ENCODE data around the gene MDGA2. TPM values are rescaled to one million over a fixed set of nuclear protein-coding genes. Genes with fewer than 3 reads are reported as not detected.

MDGA2 gene
- total RNA-seq, 6 donors from 2014 or later: 0.61 TPM; not detected in 5

DNA sequence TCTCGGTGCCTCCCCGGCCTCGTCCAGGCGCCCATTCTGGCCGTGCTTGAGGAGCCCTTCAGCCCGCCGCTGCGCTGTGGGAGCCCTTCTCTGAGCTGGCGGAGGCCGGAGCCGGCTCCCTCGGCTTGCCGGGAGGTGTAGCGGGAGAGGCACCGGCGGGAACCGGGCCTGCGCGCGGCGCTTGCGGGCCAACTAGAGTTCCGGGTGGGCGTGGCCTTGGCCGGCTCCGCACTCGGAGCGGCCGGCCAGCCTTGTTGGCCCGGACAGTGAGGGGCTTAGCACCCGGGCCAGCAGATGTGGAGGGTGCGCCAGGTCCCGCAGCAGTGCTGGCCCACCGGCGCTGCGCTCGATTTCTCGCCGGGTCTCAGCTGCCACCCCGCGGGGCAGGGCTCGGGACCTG lies 855.1 kb downstream of the MDGA2 start:
- DNase-seq (peak in 1 of 2 donors; percentile 81), ATAC-seq (ENCODE audit: low FRiP score in 2 of 2) (no peak)
- Histone ChIP-seq H3K4me3 (no peak overlapping the region), H3K36me3 (no peaks in the 10 kb centered on the region), H3K27me3 (no peaks in the 10 kb centered on the region), H3K27ac (no peak overlapping the region), H3K4me1 (no peaks in the 10 kb centered on the region), H3K9me3 (peaks cover 0 to 8% (median 0%) of the 10 kb centered on the region in 4 donors)
- TF ChIP-seq POLR2AphosphoS5 (IDR thresholded peaks at IDR 0.05) (no peak), EP300 (IDR thresholded peaks at IDR 0.05) (no peak), POLR2A (IDR thresholded peaks at IDR 0.05) (no peak)
- TF ChIP-seq, protein P1, sequence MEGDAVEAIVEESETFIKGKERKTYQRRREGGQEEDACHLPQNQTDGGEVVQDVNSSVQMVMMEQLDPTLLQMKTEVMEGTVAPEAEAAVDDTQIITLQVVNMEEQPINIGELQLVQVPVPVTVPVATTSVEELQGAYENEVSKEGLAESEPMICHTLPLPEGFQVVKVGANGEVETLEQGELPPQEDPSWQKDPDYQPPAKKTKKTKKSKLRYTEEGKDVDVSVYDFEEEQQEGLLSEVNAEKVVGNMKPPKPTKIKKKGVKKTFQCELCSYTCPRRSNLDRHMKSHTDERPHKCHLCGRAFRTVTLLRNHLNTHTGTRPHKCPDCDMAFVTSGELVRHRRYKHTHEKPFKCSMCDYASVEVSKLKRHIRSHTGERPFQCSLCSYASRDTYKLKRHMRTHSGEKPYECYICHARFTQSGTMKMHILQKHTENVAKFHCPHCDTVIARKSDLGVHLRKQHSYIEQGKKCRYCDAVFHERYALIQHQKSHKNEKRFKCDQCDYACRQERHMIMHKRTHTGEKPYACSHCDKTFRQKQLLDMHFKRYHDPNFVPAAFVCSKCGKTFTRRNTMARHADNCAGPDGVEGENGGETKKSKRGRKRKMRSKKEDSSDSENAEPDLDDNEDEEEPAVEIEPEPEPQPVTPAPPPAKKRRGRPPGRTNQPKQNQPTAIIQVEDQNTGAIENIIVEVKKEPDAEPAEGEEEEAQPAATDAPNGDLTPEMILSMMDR (IDR thresholded peaks at IDR 0.05): no peak
- WGBS, 2 donors: 95% methylated on average over 7 to 40 of the region's 42 CpGs

GRCh38 chr14:46819117-46819516 lies 856.3 kb downstream of the MDGA2 start:
- TF ChIP-seq, protein P1 (IDR thresholded peaks at IDR 0.05): no peak
- no peak for TF ChIP-seq POLR2A (IDR thresholded peaks at IDR 0.05)
- TF ChIP-seq POLR2AphosphoS5 (IDR thresholded peaks at IDR 0.05): no peak
- no peak for TF ChIP-seq EP300 (IDR thresholded peaks at IDR 0.05)
- DNase-seq (peak in 1 of 2 donors; percentile 0), ATAC-seq (ENCODE audit: low FRiP score in 2 of 2) (no peak)
- H3K4me3 ChIP-seq: no peak overlapping the region
- peaks cover 0 to 8% (median 0%) of the 10 kb centered on the region in 4 donors for H3K9me3 ChIP-seq
- no peaks in the 10 kb centered on the region for H3K27me3 ChIP-seq
- H3K27ac ChIP-seq: no peak overlapping the region
- WGBS, 2 donors: 77 to 90% methylated on average over 9 of the region's 9 CpGs
- H3K4me1 ChIP-seq: no peaks in the 10 kb centered on the region
- H3K36me3 ChIP-seq: no peaks in the 10 kb centered on the region

- DNase-seq (no peak), ATAC-seq (ENCODE audit: low FRiP score in 2 of 2) (no peak)
- Histone ChIP-seq H3K36me3 (no peaks in the 10 kb centered on the region), H3K4me1 (no peaks in the 10 kb centered on the region), H3K27me3 (no peaks in the 10 kb centered on the region), H3K27ac (no peak overlapping the region), H3K9me3 (peaks cover 0 to 8% (median 0%) of the 10 kb centered on the region in 4 donors), H3K4me3 (no peak overlapping the region)
- WGBS, 2 donors: 88 to 90% methylated on average over 1 of the region's 1 CpG
- no peak for TF ChIP-seq POLR2AphosphoS5 (IDR thresholded peaks at IDR 0.05)
- TF ChIP-seq, protein P1 (IDR thresholded peaks at IDR 0.05): no peak
- TF ChIP-seq EP300 (IDR thresholded peaks at IDR 0.05): no peak
- no peak for TF ChIP-seq POLR2A (IDR thresholded peaks at IDR 0.05)
Observed at GRCh38 chr14:46818147-46818546, 857.3 kb downstream of the MDGA2 start.

DNA sequence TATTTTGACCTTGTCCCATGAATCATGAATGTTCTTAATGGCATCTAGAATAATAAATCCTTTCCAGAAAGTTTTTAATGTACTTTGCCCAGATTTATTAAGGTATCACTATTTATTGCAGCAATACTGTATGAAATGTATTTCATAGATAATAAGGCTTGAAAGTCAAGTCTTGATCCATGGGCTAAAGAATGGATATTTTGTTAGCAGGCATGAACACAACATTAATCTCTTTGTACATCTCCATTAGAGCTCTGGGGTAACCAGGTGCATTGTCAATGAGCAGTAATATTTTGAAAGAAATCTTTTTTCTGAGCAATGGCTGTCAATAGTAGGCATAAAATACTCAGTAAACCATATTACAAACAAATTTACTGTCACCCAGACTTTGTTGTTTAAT lies 882.3 kb downstream of the MDGA2 start:
- TF ChIP-seq EP300 (IDR thresholded peaks at IDR 0.05) (no peak), POLR2A (IDR thresholded peaks at IDR 0.05) (no peak), POLR2AphosphoS5 (IDR thresholded peaks at IDR 0.05) (no peak)
- TF ChIP-seq, protein P1 (IDR thresholded peaks at IDR 0.05): no peak
- no peak for ATAC-seq (ENCODE audit: low FRiP score in 2 of 2)
- Histone ChIP-seq H3K9me3 (no peaks in the 10 kb centered on the region), H3K36me3 (no peaks in the 10 kb centered on the region), H3K4me1 (no peaks in the 10 kb centered on the region), H3K4me3 (no peak overlapping the region), H3K27ac (no peak overlapping the region), H3K27me3 (no peaks in the 10 kb centered on the region)
- no peak for DNase-seq

Small RNA genes within 50 kb of the gene (small RNA-seq; reads per million reads assigned to genes)
- 0 reads per million in 4 donors for gene RF00402

Measured in upper lobe of left lung (tissue), 6 donors.